Breast epithelium (tissue), 4 donors: ENCODE results near the gene BRF1. TPM values are rescaled to one million over a fixed set of nuclear protein-coding genes. Genes with fewer than 3 reads are reported as not detected.

Source experiments
- DNase-seq, 2 donors: peaks; one replicate each; pipeline ENCODE4 v3.0.0-alpha.2; 2019; ENCODE audit warnings: low spot score in 2 of 2
- H3K27ac ChIP-seq, 2 donors: fragments of 200-600 bp; sonication (generic) in 1 of 2; one replicate each; pipeline ENCODE4 v1.5.1; 2016 to 2019; ENCODE audit warnings: mild to moderate bottlenecking in 1 of 2
- H3K27me3 ChIP-seq, 2 donors: fragments of 200-600 bp; sonication (generic) in 1 of 2; one replicate each; pipeline versions ENCODE4 v1.5.1 to v1.6.0; 2017 to 2019; ENCODE audit warnings: control low read depth in 1 of 2, mild to moderate bottlenecking in 1 of 2
- H3K36me3 ChIP-seq: fragments of 200-600 bp; one replicate; pipeline ENCODE4 v1.5.1; 2019
- H3K4me1 ChIP-seq, 2 donors: fragments of 200-600 bp; sonication (generic); one replicate each; pipeline ENCODE4 v1.5.1; 2016 to 2019; ENCODE audit warnings: control low read depth in 1 of 2
- H3K4me3 ChIP-seq, 3 donors: fragments of 200-600 bp; sonication (generic); 1 replicate in 2 of 3; 2 replicates in 1 of 3; pipeline ENCODE4 v1.5.1; 2016 to 2019; ENCODE audit warnings: mild to moderate bottlenecking in 3 of 3, moderate library complexity in 2 of 3
- H3K9me3 ChIP-seq, 2 donors: fragments of 200-600 bp; sonication (generic) in 1 of 2; one replicate each; pipeline ENCODE4 v1.5.1; 2016 to 2019; ENCODE audit warnings: control low read depth in 1 of 2
- POLR2A ChIP-seq: fragments of 450-650 bp; IDR thresholded peaks from one replicate; pipeline ENCODE4 v1.6.1; 2016; ENCODE audit warnings: antibody characterized with exemption, mild to moderate bottlenecking, moderate library complexity
- POLR2AphosphoS5 ChIP-seq, 3 donors: sonication (generic); formaldehyde crosslinking; IDR thresholded peaks; one replicate each; pipeline ENCODE4 v1.6.1; 2017; ENCODE audit warnings: antibody characterized with exemption in 3 of 3
- intact Hi-C: fragments of 100-400 bp; cut with DNase I; formaldehyde crosslinking; loops from one replicate; pipeline ENCODE4 v1.15.1; 2023; ENCODE audit warnings: low total_unique reads
- total RNA-seq, 3 donors: library from RNA; depleted of rRNA; stranded (reverse); fragments of >200 nt; gene quantifications; one replicate each; pipeline ENCODE4 v1.1.0, GENCODE V29; 2016
- TF ChIP-seq, protein P1 (sequence below), 3 donors: fragments of 450-650 bp; IDR thresholded peaks; one replicate each; pipeline ENCODE4 v1.5.1; 2016 to 2017; ENCODE audit warnings: antibody characterized with exemption in 3 of 3, mild to moderate bottlenecking in 3 of 3, moderate library complexity in 3 of 3

BRF1 gene
- total RNA-seq, 3 donors from 2014 or later, result 30.2 to 45.6 (median 38.6) TPM

GRCh38 chr14:105187116-105187515 is 113.7 kb downstream of the BRF1 start:
- intact Hi-C loops, result no loop called here
- Histone ChIP-seq H3K4me3 (no peak overlapping the region), H3K9me3 (peaks cover 0 to 8% of the 10 kb centered on the region in 2 donors), H3K36me3 (no peaks in the 10 kb centered on the region), H3K27ac (no peak overlapping the region), H3K4me1 (no peaks in the 10 kb centered on the region), H3K27me3 (peaks cover 0 to 17% of the 10 kb centered on the region in 2 donors)
- TF ChIP-seq POLR2AphosphoS5 (IDR thresholded peaks at IDR 0.05), result no peak
- no peak for DNase-seq

DNA sequence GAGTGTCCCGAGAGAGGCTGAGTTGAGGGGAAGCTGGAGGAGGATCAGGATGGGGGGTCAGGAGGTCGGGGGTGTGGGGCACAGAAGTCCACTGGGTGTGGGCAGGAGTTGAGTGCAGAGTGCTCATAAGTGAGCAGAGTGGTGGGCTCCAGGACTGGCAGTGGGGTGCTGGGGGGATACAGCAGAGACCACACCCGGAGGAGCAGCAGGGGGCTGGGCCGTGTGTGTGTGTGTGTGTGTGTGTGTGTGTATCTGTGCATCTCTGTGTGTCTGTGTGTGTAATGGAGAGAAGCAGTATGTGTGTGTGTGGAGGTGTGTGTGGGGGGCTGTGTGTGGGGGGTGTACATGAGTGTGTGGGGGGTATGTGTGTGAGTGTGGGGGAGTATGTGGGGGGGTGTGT is 114.8 kb downstream of the BRF1 start:
- intact Hi-C loops, result no loop called here

DNA sequence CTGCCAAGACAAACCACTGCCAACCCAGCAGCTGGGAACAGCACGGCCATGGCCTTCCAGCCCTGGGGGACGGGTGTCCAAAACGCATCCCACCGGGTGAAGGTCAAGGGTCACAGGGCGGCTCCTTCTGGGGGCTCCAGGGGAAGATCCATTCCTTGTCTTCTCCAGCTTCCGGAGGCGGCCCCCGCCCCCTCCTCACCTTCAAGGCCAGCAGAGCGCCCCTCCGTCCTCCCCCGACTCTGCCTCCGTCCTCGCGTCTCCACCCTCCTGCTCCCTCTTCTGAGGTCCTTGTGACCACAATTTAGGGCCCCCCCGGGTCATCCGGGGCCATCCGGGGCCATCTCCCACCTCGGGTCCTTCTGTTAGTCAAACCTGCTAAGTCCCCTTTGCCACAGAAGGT is 115.8 kb downstream of the BRF1 start:
- H3K9me3 ChIP-seq, result peaks cover 0 to 8% of the 10 kb centered on the region in 2 donors
- TF ChIP-seq, protein P1, sequence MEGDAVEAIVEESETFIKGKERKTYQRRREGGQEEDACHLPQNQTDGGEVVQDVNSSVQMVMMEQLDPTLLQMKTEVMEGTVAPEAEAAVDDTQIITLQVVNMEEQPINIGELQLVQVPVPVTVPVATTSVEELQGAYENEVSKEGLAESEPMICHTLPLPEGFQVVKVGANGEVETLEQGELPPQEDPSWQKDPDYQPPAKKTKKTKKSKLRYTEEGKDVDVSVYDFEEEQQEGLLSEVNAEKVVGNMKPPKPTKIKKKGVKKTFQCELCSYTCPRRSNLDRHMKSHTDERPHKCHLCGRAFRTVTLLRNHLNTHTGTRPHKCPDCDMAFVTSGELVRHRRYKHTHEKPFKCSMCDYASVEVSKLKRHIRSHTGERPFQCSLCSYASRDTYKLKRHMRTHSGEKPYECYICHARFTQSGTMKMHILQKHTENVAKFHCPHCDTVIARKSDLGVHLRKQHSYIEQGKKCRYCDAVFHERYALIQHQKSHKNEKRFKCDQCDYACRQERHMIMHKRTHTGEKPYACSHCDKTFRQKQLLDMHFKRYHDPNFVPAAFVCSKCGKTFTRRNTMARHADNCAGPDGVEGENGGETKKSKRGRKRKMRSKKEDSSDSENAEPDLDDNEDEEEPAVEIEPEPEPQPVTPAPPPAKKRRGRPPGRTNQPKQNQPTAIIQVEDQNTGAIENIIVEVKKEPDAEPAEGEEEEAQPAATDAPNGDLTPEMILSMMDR (IDR thresholded peaks at IDR 0.05), result no peak
- TF ChIP-seq POLR2A (no peak), POLR2AphosphoS5 (IDR thresholded peaks at IDR 0.05) (no peak)
- no peak overlapping the region for H3K4me3 ChIP-seq
- H3K4me1 ChIP-seq, result no peaks in the 10 kb centered on the region
- peaks cover 0 to 3% of the 10 kb centered on the region in 2 donors for H3K27me3 ChIP-seq
- intact Hi-C loops, result no loop called here
- H3K36me3 ChIP-seq, result no peaks in the 10 kb centered on the region
- DNase-seq, result no peak
- H3K27ac ChIP-seq, result no peak overlapping the region

More for the DNA sequence above, 114.8 kb downstream of the BRF1 start:
- Histone ChIP-seq H3K9me3 (peaks cover 0 to 8% of the 10 kb centered on the region in 2 donors), H3K36me3 (no peaks in the 10 kb centered on the region), H3K4me1 (no peaks in the 10 kb centered on the region), H3K27me3 (peaks cover 0 to 7% of the 10 kb centered on the region in 2 donors), H3K27ac (no peak overlapping the region), H3K4me3 (no peak overlapping the region)
- no peak for DNase-seq
- TF ChIP-seq, protein P1 (IDR thresholded peaks at IDR 0.05), result no peak
- TF ChIP-seq POLR2AphosphoS5 (IDR thresholded peaks at IDR 0.05), result no peak
- TF ChIP-seq POLR2A, result no peak

GRCh38 chr14:105184461-105184860 is 116.3 kb downstream of the BRF1 start:
- no peak overlapping the region for H3K27ac ChIP-seq
- H3K27me3 ChIP-seq, result no peaks in the 10 kb centered on the region
- no peak for DNase-seq
- intact Hi-C loops, result no loop called here
- H3K4me3 ChIP-seq, result no peak overlapping the region
- H3K4me1 ChIP-seq, result no peaks in the 10 kb centered on the region
- H3K9me3 ChIP-seq, result peaks cover 0 to 8% of the 10 kb centered on the region in 2 donors
- TF ChIP-seq POLR2A, result no peak
- TF ChIP-seq, protein P1 (IDR thresholded peaks at IDR 0.05), result no peak
- TF ChIP-seq POLR2AphosphoS5 (IDR thresholded peaks at IDR 0.05), result no peak
- no peaks in the 10 kb centered on the region for H3K36me3 ChIP-seq

GRCh38 chr14:105182296-105183020 is 118.3 kb downstream of the BRF1 start:
- intact Hi-C loops, result no loop called here
- no peak for DNase-seq
- Histone ChIP-seq H3K27ac (no peak overlapping the region), H3K36me3 (no peaks in the 10 kb centered on the region), H3K9me3 (no peaks in the 10 kb centered on the region), H3K4me3 (no peak overlapping the region), H3K4me1 (no peaks in the 10 kb centered on the region), H3K27me3 (no peaks in the 10 kb centered on the region)
- TF ChIP-seq POLR2A (no peak), POLR2AphosphoS5 (IDR thresholded peaks at IDR 0.05) (no peak)
- TF ChIP-seq, protein P1 (IDR thresholded peaks at IDR 0.05), result no peak
